DMS114 treated with DMSO at 0.1 percent for 48 hours (cell line): ENCODE data around the gene TBC1D10B.
A peak's percentile ranks its signal among the peaks of the same experiment; 100 is the strongest.

Source experiments
- DNase-seq: peaks from one replicate; lab custom pipeline; 2025; ENCODE audit not compliant: unreplicated experiment; lab: John Stamatoyannopoulos, UW

Gene TBC1D10B

GRCh38 chr16:30370456-30371247, at the start of gene TBC1D10B:
TSS of gene TBC1D10B (minus strand) at chr16:30370494. CDS start at chr16:30370183, 311 bp downstream.
- peak; percentile 100 for DNase-seq

GRCh38 chr16:30418350-30419181, 48.3 kb upstream of the TBC1D10B start:
- no peak for DNase-seq

GRCh38 chr16:30417529-30418349, 47.4 kb upstream of the TBC1D10B start:
- peak; percentile 85 for DNase-seq

- no peak for DNase-seq
Measured at GRCh38 chr16:30416624-30417528, 46.6 kb upstream of the TBC1D10B start.

GRCh38 chr16:30416047-30416603, 45.8 kb upstream of the TBC1D10B start:
- no peak for DNase-seq

GRCh38 chr16:30414159-30414558, 43.9 kb upstream of the TBC1D10B start:
- no peak for DNase-seq

- no peak for DNase-seq
Measured at GRCh38 chr16:30413112-30413806, 43.0 kb upstream of the TBC1D10B start.

- DNase-seq = peak; percentile 80
Measured at GRCh38 chr16:30409125-30410060, 39.1 kb upstream of the TBC1D10B start.

GRCh38 chr16:30407804-30408534, 37.7 kb upstream of the TBC1D10B start:
- no peak for DNase-seq

- peak; percentile 77 for DNase-seq
Measured at GRCh38 chr16:30407102-30407803, 37.0 kb upstream of the TBC1D10B start, which contains the start of gene ZNF771. TSS of gene ZNF771 (plus strand) at chr16:30407606. CDS start at chr16:30408054, 448 bp downstream.

- no peak for DNase-seq
Measured at GRCh38 chr16:30406795-30407101, 36.5 kb upstream of the TBC1D10B start.

GRCh38 chr16:30401768-30402425, 31.6 kb upstream of the TBC1D10B start:
- no peak for DNase-seq

- DNase-seq = no peak
Measured at GRCh38 chr16:30399435-30400186, 29.3 kb upstream of the TBC1D10B start.

- DNase-seq = no peak
Measured at GRCh38 chr16:30398661-30399434, 28.6 kb upstream of the TBC1D10B start.
